NCI-H524 treated with DMSO at 0.1 percent for 48 hours (cell line): ENCODE results near the gene STXBP4.

Experiments
- DNase-seq: peaks from one replicate; lab custom pipeline; 2025; lab: John Stamatoyannopoulos, UW

Gene STXBP4, protein sequence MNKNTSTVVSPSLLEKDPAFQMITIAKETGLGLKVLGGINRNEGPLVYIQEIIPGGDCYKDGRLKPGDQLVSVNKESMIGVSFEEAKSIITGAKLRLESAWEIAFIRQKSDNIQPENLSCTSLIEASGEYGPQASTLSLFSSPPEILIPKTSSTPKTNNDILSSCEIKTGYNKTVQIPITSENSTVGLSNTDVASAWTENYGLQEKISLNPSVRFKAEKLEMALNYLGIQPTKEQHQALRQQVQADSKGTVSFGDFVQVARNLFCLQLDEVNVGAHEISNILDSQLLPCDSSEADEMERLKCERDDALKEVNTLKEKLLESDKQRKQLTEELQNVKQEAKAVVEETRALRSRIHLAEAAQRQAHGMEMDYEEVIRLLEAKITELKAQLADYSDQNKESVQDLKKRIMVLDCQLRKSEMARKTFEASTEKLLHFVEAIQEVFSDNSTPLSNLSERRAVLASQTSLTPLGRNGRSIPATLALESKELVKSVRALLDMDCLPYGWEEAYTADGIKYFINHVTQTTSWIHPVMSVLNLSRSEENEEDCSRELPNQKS

GRCh38 chr17:54968262-54968987, at the start of gene STXBP4, which contains the start of gene COX11:
Gene STXBP4, plus strand, starts transcription at chr17:54968765. Its CDS starts 17,455 bp downstream, at chr17:54986220.
Gene COX11, minus strand, starts transcription at chr17:54968654. Its CDS starts 8 bp downstream, at chr17:54968646.
- peak; percentile 84 for DNase-seq

- no peak for DNase-seq
Observed at GRCh38 chr17:54919425-54919824, 49.1 kb upstream of the STXBP4 start.

DNA sequence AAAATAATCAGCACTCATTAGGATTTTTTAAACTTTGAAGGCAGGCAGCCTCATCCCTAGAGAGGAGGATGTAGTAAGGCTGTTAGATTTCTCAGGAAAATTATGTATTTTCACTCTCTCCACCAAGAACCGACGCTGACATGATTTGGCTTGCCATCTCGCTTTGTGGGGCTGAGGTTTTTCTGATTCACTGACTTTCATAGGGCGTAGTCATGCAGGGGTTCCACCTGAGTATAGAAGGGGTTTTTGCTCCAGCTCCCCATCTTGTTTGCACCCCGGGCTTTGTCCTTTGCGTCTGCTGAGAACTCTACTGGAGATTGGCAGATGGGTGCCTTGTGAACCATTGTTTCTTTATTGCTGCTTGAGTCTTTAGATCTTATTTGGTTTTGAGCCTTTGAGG, 47.7 kb upstream of the STXBP4 start:
- no peak for DNase-seq

DNA sequence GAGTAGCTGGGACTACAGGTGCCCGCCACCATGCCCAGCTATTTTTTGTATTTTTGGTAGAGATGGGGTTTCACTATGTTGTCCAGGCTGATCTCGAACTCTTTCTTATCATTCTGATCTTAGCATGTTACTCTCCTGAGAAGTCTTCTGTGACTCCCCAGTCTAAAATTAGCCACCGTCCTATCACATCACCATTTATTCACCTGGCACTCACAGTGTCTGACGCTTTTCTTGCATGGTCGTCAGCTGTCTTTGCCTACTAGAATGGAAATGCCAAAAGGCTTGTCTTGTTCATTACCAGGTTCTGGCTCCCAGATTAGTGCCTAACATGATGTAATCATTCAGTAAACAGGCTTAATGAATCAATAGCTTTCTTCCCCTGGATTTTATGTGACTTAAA, 44.2 kb upstream of the STXBP4 start:
- no peak for DNase-seq

DNA sequence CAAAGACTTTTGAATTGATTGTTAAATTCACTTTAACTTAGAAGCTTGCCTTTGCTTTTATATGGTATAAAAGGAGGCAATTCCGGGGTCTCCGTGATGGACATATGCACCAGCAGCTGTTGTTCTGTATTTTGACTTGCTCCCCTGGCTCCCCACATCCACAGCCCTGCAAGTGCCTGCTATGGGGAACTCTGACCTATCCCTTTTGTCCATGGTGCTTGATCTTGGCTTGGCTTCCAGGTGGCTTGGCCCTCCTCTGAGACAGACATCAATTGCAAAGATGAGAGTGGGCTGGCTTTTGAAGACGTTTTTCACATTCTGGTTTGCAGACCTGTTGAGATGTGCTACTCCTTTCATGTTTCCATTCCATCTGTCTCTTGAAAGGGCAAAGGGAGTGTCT, 41.0 kb upstream of the STXBP4 start:
- no peak for DNase-seq

DNA sequence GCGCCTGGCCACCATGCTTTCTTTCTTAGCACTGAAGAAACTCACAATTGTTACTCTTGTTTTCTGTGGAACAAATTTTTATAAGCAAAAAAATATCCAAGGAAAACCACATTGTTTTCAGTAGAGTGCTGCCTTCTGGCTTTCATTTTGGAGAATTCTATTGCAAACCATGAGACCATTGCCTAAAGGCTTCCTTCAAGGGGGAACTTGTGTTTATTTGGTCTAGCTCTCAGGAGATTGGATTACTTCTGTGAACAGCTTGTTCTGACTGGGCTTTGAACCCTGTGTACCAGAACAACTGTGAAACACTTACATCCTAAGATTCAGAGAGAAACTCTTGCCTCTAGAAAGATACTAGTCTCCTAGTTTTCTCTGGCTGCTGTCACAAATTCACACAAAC, 35.9 kb upstream of the STXBP4 start:
- no peak for DNase-seq

DNA sequence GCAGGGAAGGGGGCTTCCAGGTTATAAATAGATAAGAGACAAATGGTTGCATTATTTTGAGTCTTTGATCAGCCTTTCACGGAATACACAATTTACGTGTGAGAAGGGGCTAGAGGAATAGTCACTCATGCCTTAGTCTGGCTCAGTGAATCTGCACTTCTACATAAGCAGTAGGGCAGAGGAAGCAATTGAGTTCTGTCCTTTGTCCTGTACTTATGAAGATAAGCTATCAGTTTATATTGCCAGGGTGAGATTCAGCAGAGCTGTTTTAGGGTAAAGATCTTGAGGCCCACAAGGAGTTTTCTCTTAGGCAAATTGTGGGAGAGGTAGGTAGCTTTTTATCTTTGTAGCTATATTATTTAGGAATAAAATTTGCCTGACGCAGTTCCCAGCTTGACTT, 34.6 kb upstream of the STXBP4 start:
- no peak for DNase-seq

GRCh38 chr17:54935471-54935870, 33.1 kb upstream of the STXBP4 start:
- DNase-seq, result no peak

GRCh38 chr17:54937018-54937417, 31.5 kb upstream of the STXBP4 start:
- no peak for DNase-seq

- DNase-seq, result no peak
Observed at GRCh38 chr17:54937426-54937825, 31.1 kb upstream of the STXBP4 start.

DNA sequence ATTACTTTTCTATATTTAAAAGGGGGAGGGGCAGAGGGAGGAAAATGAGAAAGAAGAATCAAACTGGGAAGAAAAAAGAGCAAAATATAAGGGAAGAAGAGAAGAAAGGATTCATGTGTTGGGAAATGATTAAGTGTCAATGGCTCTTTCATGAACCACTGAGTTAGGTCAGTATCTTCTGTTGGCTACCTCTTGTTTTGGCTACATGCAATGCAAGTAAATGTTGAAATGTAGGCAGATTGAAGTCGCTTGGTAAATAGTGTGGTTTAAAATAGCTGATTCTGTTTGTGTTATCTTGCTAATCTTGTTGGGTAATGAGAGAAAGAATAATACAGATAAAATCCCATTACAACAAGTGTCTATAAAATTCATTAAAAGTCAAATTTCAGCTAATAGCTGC, 27.3 kb upstream of the STXBP4 start:
- no peak for DNase-seq

DNA sequence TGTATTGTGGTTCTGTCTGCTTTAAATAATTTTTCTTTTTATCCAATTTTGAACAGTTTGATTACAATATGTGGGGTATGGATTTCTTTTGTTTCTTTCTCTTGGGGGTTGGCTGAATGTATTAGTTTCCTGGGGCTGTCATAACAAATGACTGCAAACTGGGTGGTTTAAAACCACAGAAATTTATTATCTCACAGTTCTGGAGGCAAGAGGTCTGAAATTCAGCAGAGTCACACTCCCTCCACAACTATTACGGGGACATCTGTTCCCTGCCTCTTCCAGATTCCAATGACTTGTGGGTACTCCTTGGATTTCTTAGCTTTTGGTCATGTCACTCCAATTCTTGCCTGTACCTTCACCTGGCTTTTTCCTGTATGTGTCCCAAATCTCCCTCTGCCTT, 23.8 kb upstream of the STXBP4 start:
- no peak for DNase-seq

GRCh38 chr17:54945231-54945630, 23.3 kb upstream of the STXBP4 start:
- DNase-seq, result no peak

GRCh38 chr17:54945671-54946070, 22.9 kb upstream of the STXBP4 start:
- no peak for DNase-seq

DNA sequence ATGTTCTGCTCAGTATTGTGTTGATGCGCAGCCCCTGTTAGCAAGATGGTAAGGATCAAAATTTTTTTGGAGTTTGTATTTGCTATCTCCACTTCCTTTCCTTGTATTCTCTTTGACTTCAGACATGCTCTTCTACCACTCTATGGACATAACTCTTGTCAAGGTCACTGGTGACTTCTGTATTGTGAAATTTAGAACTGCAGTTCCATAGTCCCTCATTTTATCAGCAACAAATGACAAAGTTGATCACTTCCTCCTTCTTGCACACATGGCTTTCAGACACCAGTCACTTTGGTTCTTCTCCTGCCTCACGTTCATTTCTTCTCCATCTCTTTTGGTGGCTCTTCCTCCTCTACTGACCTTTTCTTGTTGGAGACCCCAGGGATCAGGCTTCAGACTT, 21.2 kb upstream of the STXBP4 start:
- no peak for DNase-seq

- DNase-seq, result no peak
Observed at GRCh38 chr17:54948380-54948779, 20.2 kb upstream of the STXBP4 start.

DNA sequence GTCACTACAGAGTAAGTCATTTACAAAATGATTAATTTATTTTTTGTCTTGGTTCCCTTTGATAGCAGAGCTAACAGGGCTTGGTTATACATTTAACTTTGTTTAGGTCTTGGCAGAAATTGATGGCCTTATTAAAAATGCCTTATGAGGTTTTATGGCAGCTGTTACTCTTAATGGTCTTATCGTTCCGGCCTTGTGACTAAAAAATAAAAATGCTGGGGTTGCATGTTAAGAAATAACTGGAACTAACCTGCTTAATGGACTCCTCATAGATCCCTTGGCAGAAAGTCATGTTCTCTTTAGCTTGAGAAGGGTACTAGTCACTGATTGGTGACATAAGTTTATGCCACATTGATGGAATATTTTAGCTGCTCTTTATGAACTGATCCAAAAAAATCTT, 18.4 kb upstream of the STXBP4 start:
- DNase-seq, result no peak

DNA sequence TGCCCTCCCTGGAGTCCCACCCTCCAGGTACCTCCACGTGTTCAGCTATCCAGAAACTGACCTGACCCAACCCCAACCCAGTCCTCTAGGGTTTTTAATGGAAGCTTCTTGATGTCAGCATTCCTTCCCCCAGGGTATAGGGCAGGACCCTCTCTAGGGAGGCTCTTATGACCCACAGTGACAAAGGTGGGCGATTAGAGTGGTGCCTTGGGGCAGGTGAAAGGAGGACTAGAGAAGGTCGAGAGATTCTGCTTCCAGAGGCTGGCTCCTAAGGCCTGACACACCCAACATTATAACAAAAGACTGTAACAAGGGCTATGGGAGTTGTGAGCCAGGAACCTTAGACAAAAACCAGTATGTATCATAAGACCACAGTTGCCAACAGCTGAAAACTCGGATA, 17.3 kb upstream of the STXBP4 start:
- no peak for DNase-seq

- DNase-seq, result peak; percentile 98
Observed at GRCh38 chr17:54956791-54957190, 11.8 kb upstream of the STXBP4 start.

- DNase-seq, result no peak
Observed at GRCh38 chr17:54967621-54968261, 824 bp upstream of the STXBP4 start.

- DNase-seq, result no peak
Observed at GRCh38 chr17:54968988-54969332, 395 bp downstream of the STXBP4 start.

DNA sequence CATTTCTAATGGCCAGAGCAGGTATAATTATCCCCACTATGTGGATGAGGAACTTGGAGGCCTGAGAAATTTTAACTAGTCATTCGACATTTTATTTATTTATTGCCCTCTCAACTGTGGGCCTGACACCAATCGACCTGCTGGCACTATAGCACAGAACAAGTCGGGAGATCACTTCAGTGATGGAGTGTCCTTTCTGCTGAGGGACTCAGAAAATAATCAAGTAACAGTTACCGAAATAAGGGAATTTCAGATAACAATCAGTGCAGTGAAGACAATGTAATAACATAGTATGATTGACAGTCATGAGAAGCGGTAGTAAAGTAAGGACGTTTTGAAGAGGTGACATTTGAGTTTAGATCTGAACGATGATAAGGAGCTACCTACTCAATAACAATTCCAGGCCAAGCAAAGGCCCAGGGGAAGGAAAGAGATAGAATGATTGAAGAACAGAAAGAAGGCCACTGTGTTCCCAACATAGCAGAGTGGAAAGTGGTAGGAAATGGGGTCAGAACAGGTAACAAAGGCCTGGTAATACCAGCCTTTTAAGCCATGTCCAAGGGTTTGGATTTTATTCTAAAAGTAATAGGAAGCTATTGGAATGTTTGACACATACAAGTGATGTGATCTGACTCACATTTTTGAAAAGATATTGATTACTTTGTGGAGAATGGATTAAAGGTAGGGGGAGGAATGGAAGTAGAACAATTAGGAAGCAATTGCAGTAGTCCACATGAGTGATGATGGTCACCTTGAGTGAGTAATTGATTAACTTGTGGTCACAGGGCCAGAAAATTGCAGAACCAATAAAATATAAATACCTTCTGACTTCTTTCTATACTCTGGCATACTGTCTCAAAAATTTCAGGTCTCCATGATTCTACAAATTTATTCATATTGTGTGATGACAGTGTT, 1.4 kb downstream of the STXBP4 start:
- no peak for DNase-seq
